Measurements from ENCODE around the gene NPAS2. TPM values are rescaled to one million over a fixed set of nuclear protein-coding genes. Genes with fewer than 3 reads are reported as not detected.

The NPAS2 gene
- polyA plus RNA-seq, 1 donor, result 20.4 TPM

DNA sequence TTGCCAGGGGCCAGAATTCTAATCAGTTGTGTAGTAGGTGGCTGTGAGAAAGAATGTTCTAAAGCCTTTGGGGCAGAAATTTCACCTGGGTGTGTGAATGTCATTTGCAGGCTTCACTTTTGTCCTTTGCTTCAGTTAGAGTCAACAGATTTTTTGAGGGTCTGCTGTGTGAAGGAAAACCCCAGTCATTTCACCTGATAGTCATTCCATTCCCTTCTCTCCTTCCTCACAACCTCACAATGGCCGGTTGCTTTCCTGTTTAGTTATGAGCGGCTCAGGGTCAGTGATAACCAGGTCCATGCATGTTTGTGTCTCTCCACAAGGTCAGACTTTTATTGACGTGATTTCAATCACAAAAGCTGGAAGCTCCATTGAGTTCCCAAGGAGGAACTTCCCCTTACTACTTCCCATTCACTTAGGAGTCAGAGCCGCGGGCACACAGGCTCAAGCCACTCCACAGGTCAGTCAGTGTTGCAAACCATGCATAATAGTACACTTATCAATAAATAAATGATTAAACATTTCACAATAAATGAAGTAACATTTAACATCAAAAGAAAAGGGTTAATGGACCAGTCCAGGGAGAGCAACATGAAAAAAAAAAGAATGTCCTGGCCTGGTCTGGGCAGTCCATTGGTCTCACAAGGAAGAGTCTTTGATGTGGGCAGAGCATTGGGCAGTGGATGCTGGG is 74.3 kb downstream of the NPAS2 start:
- Histone ChIP-seq H3K4me3 (ENCODE audit: low read length) (no peak overlapping the region), H3K27me3 (ENCODE audit: control insufficient read depth, insufficient read depth, low read length) (no peaks in the 10 kb centered on the region), H3K9me3 (ENCODE audit: control insufficient read depth, low read depth, low read length) (no peaks in the 10 kb centered on the region), H3K36me3 (ENCODE audit: control insufficient read depth, insufficient read depth, low read length) (no peaks in the 10 kb centered on the region), H3K4me1 (ENCODE audit: control insufficient read depth, insufficient read depth, low read length) (peaks cover 4% of the 10 kb centered on the region), H3K27ac (ENCODE audit: low read length) (no peak overlapping the region)
- DNase-seq, result no peak
- WGBS (ENCODE audit: insufficient coverage, low lambda C conversion rate), result no CpG with 5 or more reads among the region's 5 CpGs

DNA sequence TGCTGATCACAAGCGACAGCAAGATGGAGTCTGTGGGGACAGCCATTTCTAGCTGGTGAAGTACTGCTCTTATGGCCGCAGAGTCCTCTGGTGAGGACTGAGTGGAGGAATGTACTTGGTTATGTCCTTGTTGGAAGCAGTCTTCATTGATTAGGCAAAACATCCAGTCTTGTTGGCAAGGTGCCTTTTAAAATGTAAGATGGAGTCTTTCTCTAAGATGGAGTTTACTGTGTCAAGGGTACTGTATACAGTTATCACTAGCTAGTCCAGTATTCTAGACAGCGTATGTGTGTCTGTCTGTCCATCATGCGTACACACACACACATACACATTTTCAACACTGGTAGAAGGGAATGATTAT is 74.8 kb downstream of the NPAS2 start:
- no CpG with 5 or more reads among the region's 4 CpGs for whole genome bisulfite sequencing (ENCODE audit: insufficient coverage, low lambda C conversion rate)

DNA sequence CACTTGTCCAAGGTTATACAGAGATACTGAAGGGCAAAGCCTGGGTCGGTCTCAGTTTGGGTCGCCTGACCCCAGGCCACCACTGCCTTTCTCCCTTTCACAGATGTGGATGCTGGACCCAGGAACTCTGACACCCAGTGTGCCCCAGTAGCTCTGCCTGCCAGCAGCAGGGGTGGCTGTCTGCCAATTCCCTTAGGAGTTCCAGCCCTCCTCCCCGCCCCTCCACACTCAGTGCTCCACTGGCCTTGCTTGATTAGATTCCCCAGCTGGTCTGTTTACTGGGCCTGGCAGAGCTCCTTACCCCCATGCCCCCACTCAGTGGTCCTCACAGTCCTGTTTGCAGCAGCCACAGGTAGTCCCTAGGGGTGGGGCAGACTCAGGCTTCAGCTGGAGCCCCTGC is 75.5 kb downstream of the NPAS2 start:
- H3K4me1 ChIP-seq (ENCODE audit: control insufficient read depth, insufficient read depth, low read length), result peaks cover 4% of the 10 kb centered on the region
- WGBS (ENCODE audit: insufficient coverage, low lambda C conversion rate), result no CpG with 5 or more reads among the region's 3 CpGs
- no peak overlapping the region for H3K27ac ChIP-seq (ENCODE audit: low read length)
- DNase-seq, result peak in 1 of 2 donors; percentile 13
- H3K27me3 ChIP-seq (ENCODE audit: control insufficient read depth, insufficient read depth, low read length), result no peaks in the 10 kb centered on the region
- no peak overlapping the region for H3K4me3 ChIP-seq (ENCODE audit: low read length)
- H3K36me3 ChIP-seq (ENCODE audit: control insufficient read depth, insufficient read depth, low read length), result no peaks in the 10 kb centered on the region
- H3K9me3 ChIP-seq (ENCODE audit: control insufficient read depth, low read depth, low read length), result no peaks in the 10 kb centered on the region

More for the DNA sequence above, 74.8 kb downstream of the NPAS2 start:
- Histone ChIP-seq H3K4me1 (ENCODE audit: control insufficient read depth, insufficient read depth, low read length) (peaks cover 4% of the 10 kb centered on the region), H3K4me3 (ENCODE audit: low read length) (no peak overlapping the region), H3K27ac (ENCODE audit: low read length) (no peak overlapping the region), H3K27me3 (ENCODE audit: control insufficient read depth, insufficient read depth, low read length) (no peaks in the 10 kb centered on the region), H3K9me3 (ENCODE audit: control insufficient read depth, low read depth, low read length) (no peaks in the 10 kb centered on the region), H3K36me3 (ENCODE audit: control insufficient read depth, insufficient read depth, low read length) (no peaks in the 10 kb centered on the region)
- no peak for DNase-seq

DNA sequence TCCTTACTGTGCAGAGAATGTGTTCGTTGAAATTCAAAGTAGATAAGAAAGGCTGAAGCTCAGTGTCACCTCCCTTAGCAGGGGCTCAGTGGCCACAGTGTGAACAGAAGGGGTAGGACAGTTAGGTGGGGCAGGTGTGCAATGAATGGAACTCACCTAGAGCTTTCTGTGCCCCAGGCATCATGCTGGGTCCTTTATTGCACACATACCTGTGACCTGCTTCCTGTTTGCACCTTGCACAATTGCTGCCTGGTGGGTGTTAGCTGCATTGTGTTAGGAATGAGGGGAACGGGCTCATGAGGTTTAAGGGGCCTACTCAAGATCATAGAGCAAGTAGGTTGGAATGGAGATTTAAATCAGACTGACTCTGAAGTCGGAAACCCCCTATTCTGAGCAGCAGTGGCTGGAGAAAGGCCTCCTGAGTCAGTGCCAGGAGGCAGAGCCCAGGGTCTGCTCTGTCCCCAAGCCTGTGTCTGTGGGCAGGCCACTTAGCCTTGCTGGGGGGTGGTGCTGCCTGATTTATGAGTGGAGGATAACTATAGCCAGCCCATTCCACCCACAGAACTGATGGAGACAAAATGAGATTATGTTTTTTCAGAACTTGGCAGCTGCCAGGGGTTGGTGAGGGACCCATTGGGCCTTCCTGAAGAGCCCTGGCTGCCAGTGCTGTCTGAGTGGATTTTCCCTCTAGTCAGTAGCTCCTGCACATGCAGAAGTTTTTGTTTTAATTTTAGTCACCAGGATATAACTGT is 76.2 kb downstream of the NPAS2 start:
- WGBS (ENCODE audit: insufficient coverage, low lambda C conversion rate), result no CpG with 5 or more reads among the region's 3 CpGs
- Histone ChIP-seq H3K9me3 (ENCODE audit: control insufficient read depth, low read depth, low read length) (no peaks in the 10 kb centered on the region), H3K27me3 (ENCODE audit: control insufficient read depth, insufficient read depth, low read length) (no peaks in the 10 kb centered on the region), H3K36me3 (ENCODE audit: control insufficient read depth, insufficient read depth, low read length) (no peaks in the 10 kb centered on the region), H3K4me1 (ENCODE audit: control insufficient read depth, insufficient read depth, low read length) (peaks cover 4% of the 10 kb centered on the region), H3K4me3 (ENCODE audit: low read length) (no peak overlapping the region), H3K27ac (ENCODE audit: low read length) (no peak overlapping the region)
- no peak for DNase-seq

DNA sequence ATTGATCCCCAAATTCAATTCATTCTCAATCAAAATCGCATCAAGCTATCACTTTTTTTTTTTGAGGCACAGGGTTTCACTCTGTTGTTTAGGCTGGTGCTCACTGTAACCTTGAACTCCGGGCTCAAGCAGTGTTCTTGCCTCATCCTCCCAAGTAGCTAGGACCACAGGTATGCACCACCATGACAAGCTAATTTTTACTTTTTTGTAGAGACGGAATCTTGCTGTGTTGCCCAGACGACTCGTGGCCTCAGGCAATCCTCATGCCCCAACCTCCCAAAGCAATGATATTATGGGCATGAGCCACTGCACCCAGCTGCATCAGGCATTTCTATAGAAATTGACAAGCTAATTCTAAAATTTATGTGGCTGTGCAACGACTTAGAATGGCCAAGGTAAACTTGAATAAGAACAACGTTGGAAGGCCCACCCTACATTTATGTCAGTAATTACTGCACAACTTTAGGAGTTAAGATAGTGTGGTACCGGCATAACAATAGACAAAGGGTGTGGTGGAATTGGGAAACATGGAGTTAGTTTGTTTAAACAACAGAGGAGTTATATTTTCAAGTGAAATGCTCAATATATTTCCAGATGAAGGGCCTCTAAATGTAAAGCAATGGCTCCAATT is 78.2 kb downstream of the NPAS2 start:
- no peak for DNase-seq
- H3K27ac ChIP-seq (ENCODE audit: low read length), result no peak overlapping the region
- H3K4me3 ChIP-seq (ENCODE audit: low read length), result no peak overlapping the region
- H3K36me3 ChIP-seq (ENCODE audit: control insufficient read depth, insufficient read depth, low read length), result peaks cover 2% of the 10 kb centered on the region
- no peaks in the 10 kb centered on the region for H3K9me3 ChIP-seq (ENCODE audit: control insufficient read depth, low read depth, low read length)
- H3K4me1 ChIP-seq (ENCODE audit: control insufficient read depth, insufficient read depth, low read length), result peaks cover 4% of the 10 kb centered on the region
- WGBS (ENCODE audit: insufficient coverage, low lambda C conversion rate), result no CpG with 5 or more reads among the region's 8 CpGs
- no peaks in the 10 kb centered on the region for H3K27me3 ChIP-seq (ENCODE audit: control insufficient read depth, insufficient read depth, low read length)

DNA sequence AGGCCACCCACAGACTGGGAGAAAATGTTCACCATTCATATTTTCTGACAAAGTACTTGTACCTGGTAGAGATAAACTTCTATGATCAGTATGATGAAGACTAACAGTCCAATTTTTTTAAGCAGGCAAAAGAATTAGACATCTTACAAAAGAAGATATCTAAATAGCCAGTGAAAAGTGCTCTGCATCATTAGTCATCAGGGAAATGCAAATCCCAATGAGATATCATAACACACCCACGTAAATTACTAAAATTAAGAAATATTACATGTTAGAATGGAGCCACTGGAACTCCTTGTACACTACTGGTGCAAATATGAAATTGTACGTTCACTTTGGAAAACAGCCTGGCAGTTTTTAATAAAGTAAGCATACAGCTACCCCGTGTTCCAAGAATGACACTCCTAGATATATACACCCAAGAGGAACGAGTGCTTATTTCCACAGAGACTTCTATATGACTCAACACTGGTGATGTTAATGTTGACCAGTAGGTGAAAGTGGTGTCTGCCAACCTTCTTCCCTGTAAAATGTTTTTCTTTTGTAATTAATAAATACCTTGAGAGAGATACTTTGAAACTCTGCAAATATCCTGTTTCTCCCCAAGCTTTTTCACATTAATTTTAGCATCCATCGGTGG is 80.3 kb downstream of the NPAS2 start:
- Histone ChIP-seq H3K9me3 (ENCODE audit: control insufficient read depth, low read depth, low read length) (no peaks in the 10 kb centered on the region), H3K36me3 (ENCODE audit: control insufficient read depth, insufficient read depth, low read length) (peaks cover 9% of the 10 kb centered on the region)
- 85% methylated on average over 3 of the region's 5 CpGs for WGBS (ENCODE audit: insufficient coverage, low lambda C conversion rate)

DNA sequence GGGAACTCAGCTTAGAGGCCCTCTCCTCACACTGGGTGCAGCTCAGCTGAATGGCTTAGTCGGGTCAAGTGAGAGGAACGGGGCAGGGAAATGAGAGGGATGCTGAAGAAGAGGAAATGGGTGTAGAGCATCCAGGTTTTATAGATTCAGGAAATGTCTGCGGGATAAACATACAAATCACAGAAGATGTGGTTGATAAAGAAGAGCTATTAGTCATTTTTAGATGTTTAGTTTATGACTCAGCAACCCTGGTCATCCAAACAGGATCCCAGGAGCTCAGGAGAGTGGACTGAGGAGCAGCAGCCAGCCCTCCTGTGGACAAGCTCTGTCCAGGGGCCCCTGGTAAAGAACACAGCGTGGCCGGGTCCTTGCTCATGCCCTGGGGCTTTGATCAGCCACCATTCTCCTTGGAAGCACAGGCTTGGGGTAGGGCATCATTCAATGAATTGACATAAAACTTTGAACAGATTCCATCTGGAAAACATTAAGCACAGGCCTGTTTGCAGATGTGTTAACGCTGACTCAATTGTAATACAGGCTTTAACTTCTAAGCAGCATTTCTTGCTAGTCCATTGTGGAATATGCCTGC is 83.0 kb downstream of the NPAS2 start:
- Histone ChIP-seq H3K27me3 (ENCODE audit: control insufficient read depth, insufficient read depth, low read length) (no peaks in the 10 kb centered on the region), H3K36me3 (ENCODE audit: control insufficient read depth, insufficient read depth, low read length) (peaks cover 11% of the 10 kb centered on the region), H3K9me3 (ENCODE audit: control insufficient read depth, low read depth, low read length) (no peaks in the 10 kb centered on the region), H3K4me3 (ENCODE audit: low read length) (no peak overlapping the region), H3K27ac (ENCODE audit: low read length) (no peak overlapping the region), H3K4me1 (ENCODE audit: control insufficient read depth, insufficient read depth, low read length) (no peaks in the 10 kb centered on the region)
- DNase-seq, result no peak
- 67% methylated on average over 1 of the region's 6 CpGs for WGBS (ENCODE audit: insufficient coverage, low lambda C conversion rate)

More for the DNA sequence above, 80.3 kb downstream of the NPAS2 start:
- no peak overlapping the region for H3K4me3 ChIP-seq (ENCODE audit: low read length)
- H3K27ac ChIP-seq (ENCODE audit: low read length), result no peak overlapping the region
- DNase-seq, result no peak
- H3K27me3 ChIP-seq (ENCODE audit: control insufficient read depth, insufficient read depth, low read length), result no peaks in the 10 kb centered on the region
- H3K4me1 ChIP-seq (ENCODE audit: control insufficient read depth, insufficient read depth, low read length), result peaks cover 4% of the 10 kb centered on the region

DNA sequence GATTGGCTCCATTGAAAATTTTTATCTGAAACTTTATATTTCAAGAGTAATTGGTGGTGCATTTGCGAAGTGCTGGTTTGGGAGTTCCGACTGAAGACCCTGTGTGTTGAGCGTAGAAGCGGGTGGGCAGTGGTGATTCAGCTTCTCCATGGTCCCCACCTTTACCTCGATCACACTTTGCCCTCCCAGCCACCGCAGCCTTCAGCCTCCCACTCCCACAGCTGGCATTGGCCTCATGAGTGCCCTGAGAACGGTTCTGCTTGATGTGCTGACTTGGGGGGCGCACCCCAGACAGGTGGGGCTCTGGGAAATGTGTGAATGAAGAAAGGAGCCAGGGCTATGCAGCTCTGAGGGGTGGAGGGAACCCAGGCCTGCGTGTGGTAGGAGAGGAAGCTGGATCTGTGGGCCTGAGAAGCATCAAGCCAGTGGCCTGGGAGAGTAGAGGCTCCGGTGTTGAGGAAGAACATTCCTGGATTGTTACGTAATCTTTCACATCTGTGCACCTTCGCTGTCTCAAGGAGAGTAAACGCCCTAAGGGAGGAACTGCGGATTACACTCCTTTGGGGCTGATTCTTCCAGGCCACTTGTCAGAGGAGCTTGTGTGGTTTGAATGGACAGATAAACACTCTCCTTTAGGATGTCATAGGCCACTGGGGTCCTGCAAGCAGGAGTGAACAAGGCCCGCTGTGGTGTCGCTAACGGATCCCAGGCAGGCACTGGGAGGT is 83.8 kb downstream of the NPAS2 start:
- Histone ChIP-seq H3K36me3 (ENCODE audit: control insufficient read depth, insufficient read depth, low read length) (peaks cover 11% of the 10 kb centered on the region), H3K4me1 (ENCODE audit: control insufficient read depth, insufficient read depth, low read length) (no peaks in the 10 kb centered on the region), H3K27ac (ENCODE audit: low read length) (no peak overlapping the region), H3K4me3 (ENCODE audit: low read length) (no peak overlapping the region), H3K27me3 (ENCODE audit: control insufficient read depth, insufficient read depth, low read length) (no peaks in the 10 kb centered on the region), H3K9me3 (ENCODE audit: control insufficient read depth, low read depth, low read length) (no peaks in the 10 kb centered on the region)
- DNase-seq, result no peak
- no CpG with 5 or more reads among the region's 17 CpGs for WGBS (ENCODE audit: insufficient coverage, low lambda C conversion rate)

DNA sequence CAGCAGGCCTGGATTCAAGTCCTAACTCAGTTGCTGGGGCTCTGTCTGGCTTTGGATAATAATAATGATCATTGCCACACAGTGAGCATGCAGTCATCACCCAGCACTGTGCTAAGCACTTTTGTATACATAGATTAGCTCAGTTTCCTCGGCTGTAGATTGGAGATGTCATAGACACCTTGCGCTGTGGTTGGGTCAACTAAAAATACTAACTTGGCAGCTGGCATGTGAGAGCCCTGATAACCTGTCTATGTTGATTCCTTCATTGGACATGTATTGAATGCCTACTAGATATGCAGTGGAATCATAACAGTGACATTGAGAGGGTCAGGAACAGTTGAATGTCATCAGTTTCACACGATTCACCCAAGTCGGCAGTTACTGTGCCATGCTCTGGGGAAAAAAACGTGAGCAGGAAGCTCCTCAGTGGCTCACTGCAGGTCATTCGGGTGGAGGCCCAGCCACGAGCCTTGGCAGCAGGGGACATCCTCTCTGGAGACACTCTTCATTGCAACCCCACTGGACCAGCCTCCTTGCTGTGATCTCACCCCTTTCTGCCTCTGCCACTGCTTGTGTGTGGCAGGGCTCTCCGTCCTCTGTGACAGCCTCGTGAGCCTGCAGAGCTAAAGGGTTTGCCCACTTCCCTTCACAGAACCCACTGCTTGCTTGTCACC is 85.3 kb downstream of the NPAS2 start:
- H3K4me3 ChIP-seq (ENCODE audit: low read length), result no peak overlapping the region

More for the DNA sequence above, 85.3 kb downstream of the NPAS2 start:
- H3K36me3 ChIP-seq (ENCODE audit: control insufficient read depth, insufficient read depth, low read length), result peaks cover 11% of the 10 kb centered on the region
- no peaks in the 10 kb centered on the region for H3K4me1 ChIP-seq (ENCODE audit: control insufficient read depth, insufficient read depth, low read length)
- H3K27ac ChIP-seq (ENCODE audit: low read length), result no peak overlapping the region
- no peaks in the 10 kb centered on the region for H3K27me3 ChIP-seq (ENCODE audit: control insufficient read depth, insufficient read depth, low read length)
- no peak for DNase-seq
- no peaks in the 10 kb centered on the region for H3K9me3 ChIP-seq (ENCODE audit: control insufficient read depth, low read depth, low read length)
- WGBS (ENCODE audit: insufficient coverage, low lambda C conversion rate), result no CpG with 5 or more reads among the region's 9 CpGs

Measured in large intestine (tissue), 3 donors.